Measurements from ENCODE around the gene SPEG.

- TF ChIP-seq, protein P1, sequence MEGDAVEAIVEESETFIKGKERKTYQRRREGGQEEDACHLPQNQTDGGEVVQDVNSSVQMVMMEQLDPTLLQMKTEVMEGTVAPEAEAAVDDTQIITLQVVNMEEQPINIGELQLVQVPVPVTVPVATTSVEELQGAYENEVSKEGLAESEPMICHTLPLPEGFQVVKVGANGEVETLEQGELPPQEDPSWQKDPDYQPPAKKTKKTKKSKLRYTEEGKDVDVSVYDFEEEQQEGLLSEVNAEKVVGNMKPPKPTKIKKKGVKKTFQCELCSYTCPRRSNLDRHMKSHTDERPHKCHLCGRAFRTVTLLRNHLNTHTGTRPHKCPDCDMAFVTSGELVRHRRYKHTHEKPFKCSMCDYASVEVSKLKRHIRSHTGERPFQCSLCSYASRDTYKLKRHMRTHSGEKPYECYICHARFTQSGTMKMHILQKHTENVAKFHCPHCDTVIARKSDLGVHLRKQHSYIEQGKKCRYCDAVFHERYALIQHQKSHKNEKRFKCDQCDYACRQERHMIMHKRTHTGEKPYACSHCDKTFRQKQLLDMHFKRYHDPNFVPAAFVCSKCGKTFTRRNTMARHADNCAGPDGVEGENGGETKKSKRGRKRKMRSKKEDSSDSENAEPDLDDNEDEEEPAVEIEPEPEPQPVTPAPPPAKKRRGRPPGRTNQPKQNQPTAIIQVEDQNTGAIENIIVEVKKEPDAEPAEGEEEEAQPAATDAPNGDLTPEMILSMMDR (IDR thresholded peaks at IDR 0.05), result no peak
- TF ChIP-seq POLR2A (IDR thresholded peaks at IDR 0.05), result no peak
These were observed 38.9 kb downstream of the SPEG start for GRCh38 chr2:219473511-219473910.

Measured in body of pancreas (tissue), 4 donors.